Astrocyte (in vitro differentiated cells and primary cell): ENCODE measurements around the gene MAP1S. TPM values are rescaled to one million over a fixed set of nuclear protein-coding genes. Genes with fewer than 3 reads are reported as not detected.

Experiments
- DNase-seq: peaks from one replicate; pipeline ENCODE4 v3.0.0-alpha.2; 2010; ENCODE audit warnings: low read depth
- FAIRE-seq: peaks from 2 replicates; lab custom pipeline; 2011; peaks lifted over from hg19 to GRCh38; lab: Jason Lieb, UNC
- H2AFZ ChIP-seq: 2 replicates; pipeline ENCODE4 v1.6.0; 2012; ENCODE audit warnings: low read depth, low read length, inconsistent platforms
- H3K27ac ChIP-seq: 2 replicates; pipeline ENCODE4 v1.5.1; 2011; ENCODE audit warnings: low read depth, low read length, inconsistent platforms
- H3K27me3 ChIP-seq: 2 replicates; pipeline ENCODE4 v1.6.0; 2011; ENCODE audit warnings: low read length, inconsistent platforms; ENCODE audit not compliant: insufficient read depth
- H3K36me3 ChIP-seq: 2 replicates; pipeline ENCODE4 v1.5.1; 2011; ENCODE audit warnings: low read length, inconsistent platforms; ENCODE audit not compliant: insufficient read depth
- H3K4me1 ChIP-seq: 2 replicates; pipeline ENCODE4 v1.5.1; 2011; ENCODE audit warnings: low read length, inconsistent platforms; ENCODE audit not compliant: insufficient read depth
- H3K4me2 ChIP-seq: 2 replicates; pipeline ENCODE4 v1.6.0; 2012; ENCODE audit warnings: low read length, inconsistent platforms
- H3K4me3 ChIP-seq: 2 replicates; pipeline ENCODE4 v1.5.1; 2011; ENCODE audit warnings: low read depth, mild to moderate bottlenecking, low read length, inconsistent platforms; ENCODE audit not compliant: insufficient read depth
- H3K79me2 ChIP-seq: 2 replicates; pipeline ENCODE4 v1.6.0; 2012; ENCODE audit warnings: mild to moderate bottlenecking, low read length, inconsistent platforms; ENCODE audit not compliant: insufficient read depth
- H3K9ac ChIP-seq: 2 replicates; pipeline ENCODE4 v1.6.0; 2012; ENCODE audit warnings: mild to moderate bottlenecking, low read length, inconsistent platforms
- H3K9me3 ChIP-seq: 2 replicates; pipeline ENCODE4 v1.5.1; 2012; ENCODE audit warnings: low read depth, mild to moderate bottlenecking, low read length, inconsistent platforms; ENCODE audit not compliant: insufficient read depth
- H4K20me1 ChIP-seq: 2 replicates; pipeline ENCODE4 v1.6.0; 2012; ENCODE audit warnings: low read length, inconsistent platforms; ENCODE audit not compliant: insufficient read depth
- H3K27ac Mint-ChIP-seq: one replicate; pipeline ENCODE4 v1.8.0; 2021; ENCODE audit warnings: mild to moderate bottlenecking, mixed read lengths; ENCODE audit not compliant: unreplicated experiment
- H3K27me3 Mint-ChIP-seq: one replicate; pipeline ENCODE4 v1.8.0; 2021; ENCODE audit warnings: low read depth, mixed read lengths; ENCODE audit not compliant: unreplicated experiment
- H3K36me3 Mint-ChIP-seq: one replicate; pipeline ENCODE4 v1.8.0; 2021; ENCODE audit warnings: low read depth, mixed read lengths; ENCODE audit not compliant: unreplicated experiment
- H3K4me1 Mint-ChIP-seq: one replicate; pipeline ENCODE4 v1.8.0; 2021; ENCODE audit warnings: low read depth, mixed read lengths; ENCODE audit not compliant: unreplicated experiment
- H3K4me3 Mint-ChIP-seq: one replicate; pipeline ENCODE4 v1.8.0; 2021; ENCODE audit warnings: mild to moderate bottlenecking, moderate library complexity, mixed read lengths; ENCODE audit not compliant: unreplicated experiment
- H3K9me3 Mint-ChIP-seq: one replicate; pipeline ENCODE4 v1.8.0; 2021; ENCODE audit warnings: mild to moderate bottlenecking, mixed read lengths; ENCODE audit not compliant: unreplicated experiment
- CTCF ChIP-seq: IDR thresholded peaks from 2 replicates; pipeline ENCODE4 v1.5.1; 2011; ENCODE audit warnings: low read depth, mild to moderate bottlenecking, inconsistent platforms, low read length, moderate library complexity; ENCODE audit not compliant: insufficient read depth
- EZH2 ChIP-seq: IDR thresholded peaks from 2 replicates; pipeline ENCODE4 v1.6.1; 2012; ENCODE audit warnings: mild to moderate bottlenecking, low read length, inconsistent platforms; ENCODE audit not compliant: insufficient read depth
- total RNA-seq: library from RNA; stranded (reverse); gene quantifications from 2 replicates; pipeline ENCODE4 v1.2.1, GENCODE V29; 2021

The MAP1S gene
- total RNA-seq, 1 donor from 2014 or later, result 82.2 TPM

DNA sequence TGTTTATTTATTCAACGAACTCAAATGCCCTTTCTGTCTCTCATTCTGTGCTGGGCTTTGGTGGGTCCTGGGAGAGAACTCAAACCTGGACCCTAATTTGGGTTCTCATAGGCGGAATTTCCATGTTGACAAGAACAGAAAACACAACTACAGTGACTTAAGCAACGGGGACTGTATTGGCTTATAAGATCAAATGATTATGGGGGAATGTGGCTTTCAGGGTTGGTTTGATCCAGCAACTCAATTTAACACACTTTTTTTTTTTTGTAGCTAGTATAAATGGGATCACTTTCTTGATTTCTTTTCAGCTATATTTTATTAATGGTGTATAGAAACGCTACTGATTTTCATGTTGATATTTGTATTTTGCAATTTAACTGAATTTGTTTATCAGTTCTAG is 41.9 kb downstream of the MAP1S start:
- no peak for DNase-seq
- Histone ChIP-seq H3K9ac (no peak overlapping the region), H3K27me3 (no peaks in the 10 kb centered on the region), H3K4me2 (no peak overlapping the region), H4K20me1 (no peaks in the 10 kb centered on the region), H3K79me2 (no peaks in the 10 kb centered on the region), H3K4me1 (peaks cover 6% of the 10 kb centered on the region), H3K9me3 (no peaks in the 10 kb centered on the region), H3K27ac (no peak overlapping the region), H3K36me3 (no peaks in the 10 kb centered on the region), H3K4me3 (no peak overlapping the region), H2AFZ (no peak overlapping the region)
- Mint-ChIP-seq H3K36me3 (peaks cover 3% of the 10 kb centered on the region), H3K27me3 (peaks cover 8% of the 10 kb centered on the region), H3K27ac (no peak overlapping the region), H3K4me1 (no peaks in the 10 kb centered on the region), H3K4me3 (no peak overlapping the region), H3K9me3 (no peaks in the 10 kb centered on the region)
- TF ChIP-seq EZH2 (no peak), CTCF (no peak)
- no peak for FAIRE-seq

DNA sequence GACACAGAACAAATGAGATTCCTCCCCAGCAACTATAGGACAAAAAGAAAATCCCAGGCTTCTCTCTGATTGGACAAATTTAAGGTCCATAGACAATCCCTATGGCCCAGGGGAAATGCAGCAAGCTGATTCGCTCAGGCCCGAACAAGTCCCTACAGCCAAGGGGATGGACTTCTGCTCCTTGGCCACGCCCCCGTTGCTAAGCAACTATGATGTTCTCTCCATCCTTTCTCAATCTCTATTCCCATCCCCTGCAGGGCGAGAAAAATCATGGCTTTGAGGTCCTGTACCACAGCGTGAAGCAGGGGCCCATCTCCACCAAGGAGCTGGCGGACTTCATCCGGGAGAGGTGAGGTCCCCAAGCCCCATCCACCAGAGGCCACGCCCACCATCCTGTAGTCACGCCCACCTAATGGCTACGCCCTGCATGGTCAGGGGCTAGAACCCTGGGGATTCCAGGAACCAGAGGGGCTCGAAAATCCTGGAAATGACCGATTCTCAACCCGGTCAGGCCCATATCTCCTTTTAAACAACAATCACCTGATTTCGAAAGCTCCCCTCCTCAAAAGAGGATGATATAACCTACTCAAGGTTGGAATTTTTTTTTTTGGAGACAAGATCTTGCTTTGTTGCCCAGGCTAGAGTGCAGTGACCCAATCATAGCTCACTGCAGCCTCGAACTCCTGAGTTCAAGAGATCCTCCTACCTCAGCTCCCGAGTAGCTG is 43.4 kb downstream of the MAP1S start:
- Mint-ChIP-seq H3K27me3 (peaks cover 12% of the 10 kb centered on the region), H3K27ac (no peak overlapping the region)
- FAIRE-seq, result no peak

More for the DNA sequence above, 43.4 kb downstream of the MAP1S start:
- no peak overlapping the region for H3K9ac ChIP-seq
- no peak overlapping the region for H2AFZ ChIP-seq
- Mint-ChIP-seq H3K4me1 (no peaks in the 10 kb centered on the region), H3K9me3 (no peaks in the 10 kb centered on the region), H3K4me3 (no peak overlapping the region), H3K36me3 (peaks cover 3% of the 10 kb centered on the region)
- H3K4me1 ChIP-seq, result peaks cover 3% of the 10 kb centered on the region
- no peaks in the 10 kb centered on the region for H3K9me3 ChIP-seq
- H3K79me2 ChIP-seq, result no peaks in the 10 kb centered on the region
- no peaks in the 10 kb centered on the region for H3K36me3 ChIP-seq
- H3K27ac ChIP-seq, result no peak overlapping the region
- no peaks in the 10 kb centered on the region for H4K20me1 ChIP-seq
- DNase-seq, result peak; percentile 79
- no peak for TF ChIP-seq EZH2
- TF ChIP-seq CTCF, result no peak
- peak overlapping the region; percentile 5 for H3K4me3 ChIP-seq
- H3K4me2 ChIP-seq, result peak overlapping the region; percentile 51
- no peaks in the 10 kb centered on the region for H3K27me3 ChIP-seq
